NCI-H510A treated with DMSO at 0.1 percent for 48 hours (cell line): Measurements from ENCODE around the gene DGCR8.

ENCODE experiments used
- DNase-seq: peaks from one replicate; lab custom pipeline; 2025; lab: John Stamatoyannopoulos, UW

Gene DGCR8

DNA sequence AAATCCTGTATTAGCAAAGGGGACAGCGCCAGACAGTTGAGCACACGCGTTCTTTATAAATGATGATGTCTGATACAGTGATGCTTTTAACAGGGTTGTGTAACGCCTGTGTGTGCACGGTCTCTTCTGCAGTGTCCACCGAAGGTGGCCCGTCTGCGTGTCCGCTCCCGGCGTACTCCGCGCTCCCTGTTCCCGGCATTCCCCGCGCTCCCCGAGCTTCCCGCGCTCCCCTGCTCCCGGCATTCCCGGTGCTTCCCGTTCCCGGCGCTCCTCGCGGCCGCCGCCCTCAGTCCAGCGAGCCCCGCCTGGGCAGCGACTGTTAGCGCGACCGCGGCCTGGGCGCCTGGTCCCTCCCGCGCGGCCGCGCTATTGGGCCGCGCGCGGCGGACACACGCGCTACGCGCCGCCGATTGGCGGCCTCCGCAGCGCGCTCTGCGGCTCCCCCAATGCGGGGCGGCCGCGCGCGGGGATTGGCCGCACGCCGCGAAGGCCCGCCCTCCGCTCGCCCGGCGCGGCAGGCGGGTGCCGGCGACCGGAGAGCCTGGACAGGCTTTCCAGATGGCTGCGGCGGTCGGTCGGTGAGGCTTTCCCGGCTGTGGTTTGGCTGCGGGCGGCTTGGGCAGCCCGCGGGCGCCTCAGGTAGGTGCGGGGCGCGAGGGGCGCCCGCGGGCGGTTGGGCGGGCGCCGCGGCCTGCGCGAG, at the start of gene DGCR8:
Gene DGCR8, plus strand, starts transcription at position 497 of the 700 bp plus-strand sequence. CDS start 5,723 bp downstream, outside the sequence.
- peak; percentile 83 for DNase-seq

DNA sequence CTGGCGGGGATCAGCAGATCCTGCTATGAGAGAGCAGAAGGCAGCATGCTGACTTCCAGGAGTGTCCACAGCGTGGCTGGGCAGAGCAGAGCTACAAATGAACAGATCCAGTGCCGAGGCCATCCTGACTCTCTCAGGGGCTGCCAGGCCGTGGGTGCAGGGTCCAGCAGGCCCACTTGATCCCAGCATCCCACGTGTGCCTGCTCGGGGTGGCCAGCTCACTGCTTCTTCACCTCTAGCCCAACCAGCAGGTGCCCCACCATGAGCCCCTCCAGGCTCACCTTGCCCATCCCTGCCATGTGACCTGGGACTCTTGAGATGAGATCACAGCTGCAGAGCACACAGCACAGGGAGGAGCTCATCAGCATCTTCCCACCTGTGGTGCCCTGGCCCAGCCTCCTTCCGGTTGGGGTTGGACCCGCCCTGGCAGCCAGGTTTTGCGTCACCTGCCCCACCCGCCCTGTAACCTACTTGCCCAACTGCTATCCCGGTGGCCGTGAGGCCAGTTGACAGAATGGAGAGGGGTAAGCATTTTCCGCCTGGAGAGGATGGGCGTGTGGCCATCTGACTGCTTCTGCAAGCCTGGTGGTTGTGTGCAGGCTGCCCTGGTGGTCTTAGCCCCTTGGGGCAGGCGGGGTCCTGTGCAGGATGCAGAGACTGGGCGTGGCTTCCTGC, 48.2 kb upstream of the DGCR8 start:
- peak; percentile 49 for DNase-seq

DNA sequence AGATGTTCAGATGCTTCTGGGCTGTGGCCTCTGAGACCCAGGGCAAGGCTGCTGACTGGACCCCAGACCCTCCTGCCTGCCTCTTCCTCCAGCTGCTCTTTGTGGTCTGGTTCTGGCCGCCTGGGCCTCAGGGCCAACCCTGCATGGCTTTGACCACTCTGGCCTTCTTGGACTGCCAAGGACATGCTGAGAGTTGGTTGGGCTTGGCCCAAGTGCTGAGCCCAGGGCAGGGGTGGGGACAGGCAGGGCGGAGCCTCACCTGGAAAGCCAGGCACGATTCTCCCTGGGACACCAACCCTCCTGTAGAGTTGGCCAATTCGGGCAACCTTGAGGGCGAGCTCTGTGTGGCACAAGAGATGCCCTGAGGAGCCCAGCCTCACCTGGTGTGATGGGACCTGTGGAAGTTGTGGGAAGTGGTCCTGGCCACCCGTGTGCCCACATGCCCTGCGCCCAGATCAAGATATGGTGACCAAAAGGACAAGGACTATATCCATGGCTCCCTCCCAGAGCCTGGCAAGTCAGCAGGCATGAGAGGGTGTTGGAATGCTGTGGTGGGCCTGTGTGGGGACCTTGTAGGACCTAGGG, 47.5 kb upstream of the DGCR8 start:
- no peak for DNase-seq

DNA sequence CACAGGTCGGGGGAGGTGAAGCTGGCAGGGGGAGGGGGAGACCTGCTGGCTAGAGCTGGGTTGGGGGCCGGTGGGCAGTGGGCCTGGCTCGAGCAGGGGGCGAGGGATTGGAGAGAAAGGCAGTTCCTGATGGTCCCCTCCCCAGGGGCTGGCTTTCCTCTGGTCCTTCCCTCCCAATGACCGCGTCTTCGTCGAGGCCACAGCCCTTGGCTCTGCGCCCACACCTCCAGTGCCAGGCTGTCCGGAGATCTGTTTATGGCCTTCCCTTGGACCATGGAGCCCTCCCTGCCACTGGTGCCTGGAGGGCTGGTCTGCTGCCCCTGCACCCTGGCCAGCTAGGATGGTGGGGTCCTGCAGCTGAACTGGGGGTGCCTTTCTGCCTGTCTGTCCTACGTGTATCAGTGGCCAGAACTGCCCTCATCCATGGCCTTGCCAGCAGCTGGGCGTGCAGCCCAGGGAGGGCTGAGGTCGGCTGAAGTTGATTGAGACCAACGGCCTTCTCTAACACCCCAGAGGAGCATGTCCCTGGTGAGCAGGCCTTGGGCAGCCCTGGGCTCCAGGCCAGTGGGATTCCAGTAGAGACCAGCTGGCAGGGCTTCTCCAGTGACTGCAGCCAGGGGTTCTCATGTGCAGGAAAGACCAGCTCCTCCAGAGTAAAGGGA, 46.9 kb upstream of the DGCR8 start:
- DNase-seq = no peak

DNA sequence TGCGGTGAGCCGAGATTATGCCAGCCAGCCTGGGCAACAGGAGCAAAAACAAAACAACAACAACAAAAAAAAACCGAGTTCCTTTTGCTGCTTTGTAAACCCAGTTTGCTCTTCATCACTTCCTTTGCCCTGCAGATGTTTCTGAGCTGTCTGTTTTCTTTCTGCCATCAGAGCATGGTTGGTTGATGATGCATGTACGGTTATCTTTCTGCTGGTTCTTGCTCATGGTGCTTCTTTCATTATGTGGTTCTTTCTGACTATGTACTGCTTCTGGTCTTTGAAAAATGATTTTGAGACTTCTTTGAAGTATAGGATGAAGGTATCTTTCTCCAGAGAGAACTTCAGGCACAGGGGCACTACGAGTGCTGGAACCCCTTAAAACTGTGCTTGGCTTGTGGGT, 45.9 kb upstream of the DGCR8 start:
- no peak for DNase-seq

- no peak for DNase-seq
These were observed 44.5 kb upstream of the DGCR8 start for GRCh38 chr22:20035375-20036083.

GRCh38 chr22:20036084-20036482, 44.0 kb upstream of the DGCR8 start:
- DNase-seq = no peak

GRCh38 chr22:20036535-20037392, 43.3 kb upstream of the DGCR8 start:
- DNase-seq = no peak

- no peak for DNase-seq
These were observed 42.6 kb upstream of the DGCR8 start for GRCh38 chr22:20037419-20037818.

- no peak for DNase-seq
These were observed 41.5 kb upstream of the DGCR8 start for GRCh38 chr22:20038574-20038973.

DNA sequence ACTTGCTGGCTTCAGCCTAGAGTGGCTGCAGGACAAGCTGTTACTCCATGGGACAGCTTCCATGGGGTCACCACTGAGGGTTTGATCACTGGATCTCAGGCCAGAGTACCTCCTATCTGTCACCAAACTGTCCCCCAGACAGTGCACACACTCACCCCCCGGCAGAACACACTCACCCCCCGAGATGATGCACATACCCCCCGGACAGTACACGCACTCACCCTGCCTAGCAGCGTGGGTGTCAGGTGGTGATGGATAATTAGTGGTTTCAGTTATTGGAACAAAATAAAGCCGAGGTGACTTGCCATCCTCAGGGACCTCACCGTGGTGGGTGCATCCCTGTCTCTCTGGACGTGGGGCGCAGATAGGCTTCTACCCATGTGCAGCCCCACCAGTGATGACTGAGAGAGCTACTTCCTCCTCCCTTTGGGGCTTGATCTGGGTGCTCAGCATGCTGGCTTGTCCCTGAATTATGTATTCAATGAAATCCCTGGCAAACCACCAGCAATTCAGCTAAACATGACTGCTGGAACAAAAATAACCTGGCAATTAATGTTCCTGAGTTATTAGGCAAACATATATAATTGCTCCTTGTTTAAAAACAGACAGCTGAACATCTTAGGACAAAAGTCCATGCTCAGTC, 40.2 kb upstream of the DGCR8 start:
- DNase-seq = no peak

GRCh38 chr22:20040327-20041200, 39.5 kb upstream of the DGCR8 start:
- DNase-seq = no peak

- DNase-seq = no peak
These were observed 36.7 kb upstream of the DGCR8 start for GRCh38 chr22:20043057-20043996.

DNA sequence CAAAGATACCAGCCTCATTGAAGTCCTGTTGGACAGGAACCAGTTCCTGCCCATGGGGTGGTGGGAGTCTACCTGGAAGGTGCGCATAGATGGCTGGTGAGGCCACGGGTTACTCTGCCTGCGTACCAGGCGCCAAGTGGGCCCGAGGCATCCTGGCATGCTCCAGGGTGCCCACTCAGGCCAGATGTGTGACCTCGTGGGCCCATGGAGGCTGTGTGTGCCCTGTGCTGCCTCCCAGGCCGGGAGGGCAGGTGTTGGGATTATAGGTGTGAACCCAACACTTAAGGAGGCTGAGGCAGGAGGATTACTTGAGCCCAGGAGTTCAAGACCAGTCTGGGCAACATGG, 36.1 kb upstream of the DGCR8 start:
- DNase-seq = no peak

DNA sequence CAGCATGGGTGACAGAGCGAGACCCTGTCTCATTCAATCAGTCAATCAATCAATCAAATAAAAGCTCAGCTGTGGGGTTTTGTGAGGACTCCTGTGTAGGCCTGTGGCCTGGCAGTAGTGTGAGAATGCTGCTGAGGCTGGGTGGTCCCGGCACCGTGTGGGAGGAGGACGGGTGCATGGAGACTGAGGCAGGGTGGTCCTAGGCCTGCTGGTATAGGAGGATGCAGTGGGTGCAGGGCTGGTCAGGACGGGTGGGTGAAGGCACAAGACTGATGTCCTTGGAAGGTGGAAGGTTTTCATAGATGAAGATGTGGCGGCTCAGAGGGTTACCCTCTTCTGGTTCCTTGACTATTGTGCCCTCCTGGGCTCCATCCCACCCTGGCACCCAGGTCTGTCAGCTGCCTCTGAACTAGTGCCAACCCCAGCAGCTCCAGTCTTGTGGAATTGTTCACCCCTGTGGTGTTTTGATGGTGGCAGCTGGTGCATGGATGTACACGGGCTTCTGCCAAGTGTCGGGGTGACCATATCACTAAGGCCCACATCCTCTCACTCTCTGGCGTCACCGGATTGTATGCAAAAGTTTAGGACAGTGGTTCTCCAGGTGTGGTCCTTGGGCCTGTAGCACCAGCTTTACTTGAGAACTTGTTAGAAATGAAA, 35.4 kb upstream of the DGCR8 start:
- no peak for DNase-seq

GRCh38 chr22:20046730-20047129, 33.3 kb upstream of the DGCR8 start:
- DNase-seq = no peak

GRCh38 chr22:20051927-20052308, 28.1 kb upstream of the DGCR8 start:
- no peak for DNase-seq
